ENCODE data around the gene FKRP. TPM values are rescaled to one million over a fixed set of nuclear protein-coding genes. Genes with fewer than 3 reads are reported as not detected.

Gene FKRP
- total RNA-seq, 1 donor from 2014 or later, result 13.2 TPM

- TF ChIP-seq CTCF (IDR thresholded peaks at IDR 0.05), result no peak
- peak in 1 of 2 donors; percentile 40 for ATAC-seq
- Histone ChIP-seq H3K4me3 (no peak overlapping the region), H3K27ac (no peak overlapping the region), H3K36me3 (no peaks in the 10 kb centered on the region), H3K4me1 (peaks cover 4% of the 10 kb centered on the region), H3K9me3 (no peaks in the 10 kb centered on the region), H3K27me3 (ENCODE audit: low read depth) (no peaks in the 10 kb centered on the region)
- no peak for DNase-seq
- intact Hi-C loops (cut with DNase I), result no loop called here
Measured at GRCh38 chr19:46806656-46807055, 60.8 kb downstream of the FKRP start.

Small RNA genes within 50 kb of the gene (microRNA-seq; reads per million reads assigned to microRNA genes)
- 2.0 reads per million for gene MIR320E (ENCODE audit: borderline number of aligned reads)

Other genes with a start within 250 kb of the FKRP start
- 155 TPM for gene CALM3, start 144.7 kb upstream of the FKRP start, total RNA-seq
- 6.9 TPM for gene PTGIR, start 121.0 kb upstream of the FKRP start, total RNA-seq
- not detected for gene GNG8, start 109.9 kb upstream of the FKRP start, total RNA-seq
- 4.9 TPM for gene DACT3, start 84.9 kb upstream of the FKRP start, total RNA-seq
- gene PRKD2, start 28.9 kb upstream of the FKRP start, total RNA-seq, result 45.0 TPM
- gene STRN4, start 393 bp downstream of the FKRP start, total RNA-seq, result 69.1 TPM
- gene SLC1A5, start 42.5 kb downstream of the FKRP start, total RNA-seq, result 120 TPM
- gene AP2S1, start 104.8 kb downstream of the FKRP start, total RNA-seq, result 120 TPM
- 61.6 TPM for gene ARHGAP35, start 114.9 kb downstream of the FKRP start, total RNA-seq

Data from lower lobe of right lung (tissue), 2 donors.